B cell (primary cell): ENCODE results near the gene FNDC10.

Source experiments
- CTCF ChIP-seq: fragments of 200-600 bp; IDR thresholded peaks from one replicate; pipeline ENCODE4 v1.8.0; 2022; ENCODE audit warnings: antibody characterized with exemption, mild to moderate bottlenecking
- EZH2 ChIP-seq: IDR thresholded peaks from 2 replicates; pipeline ENCODE4 v1.6.1; 2012; ENCODE audit warnings: borderline replicate concordance, low read depth, mild to moderate bottlenecking, moderate library complexity, low read length; ENCODE audit not compliant: insufficient read depth, poor library complexity, severe bottlenecking

- no peak for TF ChIP-seq CTCF
- TF ChIP-seq EZH2 = peak; percentile 91
These were observed 32.0 kb upstream of the FNDC10 start, which contains the start of gene MMP23B for GRCh38 chr1:1631782-1632420.
